HepG2 (cell line): Measurements from ENCODE around the gene SEMA4F. TPM values are rescaled to one million over a fixed set of nuclear protein-coding genes. Genes with fewer than 3 reads are reported as not detected.

Experiments used
- AGO2 ChIP-seq: fragments of 200-400 bp; formaldehyde crosslinking; optimal IDR thresholded peaks from 2 replicates; pipeline ENCODE3; 2017; ENCODE audit warnings: mild to moderate bottlenecking, low read depth, low read length, moderate library complexity
- BRCA1 ChIP-seq: sonication (generic); formaldehyde crosslinking; IDR thresholded peaks from 2 replicates; pipeline ENCODE4 v1.4.0; 2020; ENCODE audit warnings: missing genetic modification reagents
- CEBPZ ChIP-seq: IDR thresholded peaks from 2 replicates; pipeline ENCODE4 v1.6.1; 2012; ENCODE audit warnings: low read length, improper control_type of control experiment
- ELF1 ChIP-seq: sonication (generic); formaldehyde crosslinking; IDR thresholded peaks from 2 replicates; pipeline ENCODE4 v1.4.0; 2020; ENCODE audit warnings: missing genetic modification reagents
- GATAD1 ChIP-seq: IDR thresholded peaks from 2 replicates; pipeline ENCODE4 v1.6.1; 2016; ENCODE audit warnings: missing genetic modification reagents, missing compliant biosample characterization
- KDM2A ChIP-seq: sonication (generic); formaldehyde crosslinking; IDR thresholded peaks from 2 replicates; pipeline ENCODE4 v1.4.0; 2020; ENCODE audit warnings: low read depth, missing genetic modification reagents, borderline replicate concordance
- KMT2A ChIP-seq: sonication (generic); formaldehyde crosslinking; IDR thresholded peaks from 2 replicates; pipeline ENCODE4 v1.4.0; 2020; ENCODE audit warnings: missing genetic modification reagents
- MAF1 ChIP-seq: sonication (generic); formaldehyde crosslinking; IDR thresholded peaks from 2 replicates; pipeline ENCODE4 v1.5.0; 2020; ENCODE audit warnings: missing genetic modification reagents, borderline replicate concordance
- MNT ChIP-seq: fragments of 450-650 bp; IDR thresholded peaks from 2 replicates; pipeline ENCODE4 v1.6.1; 2016
- MXD1 ChIP-seq: sonication (generic); formaldehyde crosslinking; IDR thresholded peaks from 2 replicates; pipeline ENCODE4 v1.4.0; 2020; ENCODE audit warnings: mild to moderate bottlenecking, missing genetic modification reagents
- NAIF1 ChIP-seq: sonication (generic); formaldehyde crosslinking; IDR thresholded peaks from 2 replicates; pipeline ENCODE4 v1.5.0; 2020; ENCODE audit warnings: mild to moderate bottlenecking, missing genetic modification reagents, borderline replicate concordance
- NFKB2 ChIP-seq: sonication (generic); formaldehyde crosslinking; IDR thresholded peaks from 2 replicates; pipeline ENCODE4 v1.4.0; 2020; ENCODE audit warnings: missing genetic modification reagents, borderline replicate concordance
- PTBP1 ChIP-seq: fragments of 200-400 bp; formaldehyde crosslinking; IDR thresholded peaks from 2 replicates; pipeline ENCODE4 v1.6.1; 2018; ENCODE audit warnings: low read length, low read depth; ENCODE audit not compliant: poor library complexity, severe bottlenecking
- RBFOX2 ChIP-seq: fragments of 200-400 bp; formaldehyde crosslinking; IDR thresholded peaks from 2 replicates; pipeline ENCODE4 v1.6.1; 2017; ENCODE audit warnings: low read depth, mild to moderate bottlenecking, low read length
- REXO4 ChIP-seq: sonication (generic); formaldehyde crosslinking; IDR thresholded peaks from 2 replicates; pipeline ENCODE4 v1.8.0; 2022; ENCODE audit warnings: missing genetic modification reagents, mild to moderate bottlenecking, borderline replicate concordance
- YEATS2 ChIP-seq: sonication (generic); formaldehyde crosslinking; IDR thresholded peaks from 2 replicates; pipeline ENCODE4 v1.4.0; 2020; ENCODE audit warnings: missing genetic modification reagents, borderline replicate concordance
- ZBTB26 ChIP-seq: IDR thresholded peaks from 2 replicates; pipeline ENCODE4 v1.6.1; 2016; ENCODE audit warnings: missing compliant biosample characterization, missing genetic modification reagents, borderline replicate concordance
- ZBTB42 ChIP-seq: sonication (generic); formaldehyde crosslinking; IDR thresholded peaks from 2 replicates; pipeline ENCODE4 v1.5.0; 2020; ENCODE audit warnings: mild to moderate bottlenecking, missing genetic modification reagents
- ZMYM4 ChIP-seq: sonication (generic); formaldehyde crosslinking; IDR thresholded peaks from 2 replicates; pipeline ENCODE4 v1.8.1; 2023; ENCODE audit warnings: mild to moderate bottlenecking, missing genetic modification reagents
- ZNF772 ChIP-seq: sonication (generic); formaldehyde crosslinking; IDR thresholded peaks from 2 replicates; pipeline ENCODE4 v1.5.0; 2020; ENCODE audit warnings: mild to moderate bottlenecking, missing genetic modification reagents
- ZNF816 ChIP-seq: sonication (generic); formaldehyde crosslinking; IDR thresholded peaks from 2 replicates; pipeline ENCODE4 v1.8.0; 2022; ENCODE audit warnings: missing genetic modification reagents, mild to moderate bottlenecking, borderline replicate concordance
- polyA plus RNA-seq, 8 experiments: library from polyadenylated mRNA; depleted of rRNA in 3 of 8; stranded (reverse) in 7 of 8; unstranded in 1 of 8; fragments of >200 nt; fragmentation: Illumina TruSeq in 4 of 8; extraction: Trizol in 4 of 8; gene quantifications; 2 replicates each; pipeline versions ENCODE4 v1.2.1 to v1.2.3, GENCODE V29; 2011 to 2016; ENCODE audit warnings: low read depth in 4 of 8, missing spikeins in 1 of 8, mixed read lengths in 1 of 8; ENCODE audit not compliant: insufficient read depth in 1 of 8
- total RNA-seq, 5 experiments: library from RNA; depleted of rRNA; stranded (reverse); fragments of >200 nt; fragmentation: Illumina TruSeq; extraction: Trizol; gene quantifications; 2 replicates each; pipeline ENCODE4 v1.2.3, GENCODE V29; 2016; ENCODE audit warnings: low read depth in 1 of 5

Gene SEMA4F
- total and polyA plus RNA-seq, 2 of the 13 experiments (the other 11 are each of a cell fraction or from before 2014, with no cell fraction given) = 7.1 to 10.3 TPM

GRCh38 chr2:74653985-74654882, at the start of gene SEMA4F (continued):
- TF ChIP-seq ZBTB26 (CRISPR knock-in tag) = peak; percentile 30; the same call in 1 of the 2 replicates
- no peak for TF ChIP-seq MAF1 (CRISPR knock-in tag)
- peak; percentile 79 for TF ChIP-seq RBFOX2
- peak; percentile 38; the same call in 1 of the 2 replicates for TF ChIP-seq REXO4 (CRISPR knock-in tag)
- no peak for TF ChIP-seq KMT2A (CRISPR knock-in tag)
- peak; percentile 66; the same call in 1 of the 2 replicates for TF ChIP-seq ZNF772
- TF ChIP-seq CEBPZ = no peak
- no peak for TF ChIP-seq MNT
- TF ChIP-seq NFKB2 = peak; percentile 18; the same call in 1 of the 2 replicates
- TF ChIP-seq KDM2A = no peak; the same call in 1 of the 2 replicates
- peak; percentile 80 for TF ChIP-seq ZNF816 (CRISPR knock-in tag)
- no peak for TF ChIP-seq PTBP1
- TF ChIP-seq MXD1 (CRISPR knock-in tag) = peak; percentile 86
- no peak for TF ChIP-seq BRCA1 (CRISPR knock-in tag)
- 0 out of 2 replicates have a peak, but pooled peaks have one; percentile 32 for TF ChIP-seq GATAD1 (CRISPR knock-in tag)
- peak; percentile 27; the same call in 1 of the 2 replicates for TF ChIP-seq ELF1 (CRISPR knock-in tag)
- peak; percentile 41 for TF ChIP-seq AGO2
- peak; percentile 52; the same call in 1 of the 2 replicates for TF ChIP-seq ZBTB42 (CRISPR knock-in tag)
- TF ChIP-seq NAIF1 = peak; percentile 21; the same call in 1 of the 2 replicates
- TF ChIP-seq YEATS2 (CRISPR knock-in tag) = peak; percentile 76; the same call in 1 of the 2 replicates
- TF ChIP-seq ZMYM4 (CRISPR knock-in tag) = peak; percentile 73
